Thymus (tissue), 11 donors: Measurements from ENCODE around the gene GRK5. TPM values are rescaled to one million over a fixed set of nuclear protein-coding genes. Genes with fewer than 3 reads are reported as not detected.
A peak's percentile ranks its signal among the peaks of the same experiment; 100 is the strongest.

ENCODE experiments used
- DNase-seq, 9 donors: peaks; one replicate each; pipeline ENCODE4 v3.0.0-alpha.2; 2013; ENCODE audit warnings: low spot score in 9 of 9, low read depth in 6 of 9, missing footprints in 1 of 9
- H3K27ac ChIP-seq, 2 donors: one replicate each; pipeline ENCODE4 v1.5.1; 2013; ENCODE audit warnings: control low read depth in 1 of 2, low read depth in 1 of 2, low read length in 1 of 2, mild to moderate bottlenecking in 1 of 2, moderate library complexity in 1 of 2
- H3K27me3 ChIP-seq, 2 donors: one replicate each; pipeline ENCODE4 v1.5.1; 2013; ENCODE audit warnings: low read length in 1 of 2; ENCODE audit not compliant: control insufficient read depth in 2 of 2, insufficient read depth in 1 of 2
- H3K36me3 ChIP-seq, 2 donors: one replicate each; pipeline ENCODE4 v1.5.1; 2013; ENCODE audit warnings: low read length in 1 of 2, mild to moderate bottlenecking in 1 of 2, moderate library complexity in 1 of 2; ENCODE audit not compliant: control insufficient read depth in 2 of 2, insufficient read depth in 2 of 2
- H3K4me1 ChIP-seq, 2 donors: one replicate each; pipeline ENCODE4 v1.5.1; 2013; ENCODE audit warnings: low read length in 2 of 2; ENCODE audit not compliant: control insufficient read depth in 2 of 2, insufficient read depth in 2 of 2
- H3K4me3 ChIP-seq, 2 donors: one replicate each; pipeline ENCODE4 v1.5.1; 2013; ENCODE audit warnings: low read length in 2 of 2, control low read depth in 1 of 2, mild to moderate bottlenecking in 1 of 2
- H3K9me3 ChIP-seq, 2 donors: one replicate each; pipeline ENCODE4 v1.5.1; 2013; ENCODE audit warnings: low read length in 1 of 2, mild to moderate bottlenecking in 1 of 2; ENCODE audit not compliant: control insufficient read depth in 2 of 2, insufficient read depth in 1 of 2
- WGBS: extraction: QIAGEN DNeasy Blood & Tissue Kit; methylation state at CpG from one replicate; pipeline ENCODE4 v1.1.7; 2013; 5-methylcytosine and 5-hydroxymethylcytosine counted together
- polyA plus RNA-seq: library from polyadenylated mRNA; stranded (reverse); fragments of 200-250 nt; gene quantifications from one replicate; pipeline ENCODE4 v1.2.3, GENCODE V29; 2013
- total RNA-seq: library from RNA; stranded (reverse); fragments of 120-200 nt; gene quantifications from one replicate; pipeline ENCODE4 v1.2.4, GENCODE V29; 2013
- donor health status: healthy.

Gene GRK5
- total and polyA plus RNA-seq, 2 donors = 14.4 to 18.5 TPM

DNA sequence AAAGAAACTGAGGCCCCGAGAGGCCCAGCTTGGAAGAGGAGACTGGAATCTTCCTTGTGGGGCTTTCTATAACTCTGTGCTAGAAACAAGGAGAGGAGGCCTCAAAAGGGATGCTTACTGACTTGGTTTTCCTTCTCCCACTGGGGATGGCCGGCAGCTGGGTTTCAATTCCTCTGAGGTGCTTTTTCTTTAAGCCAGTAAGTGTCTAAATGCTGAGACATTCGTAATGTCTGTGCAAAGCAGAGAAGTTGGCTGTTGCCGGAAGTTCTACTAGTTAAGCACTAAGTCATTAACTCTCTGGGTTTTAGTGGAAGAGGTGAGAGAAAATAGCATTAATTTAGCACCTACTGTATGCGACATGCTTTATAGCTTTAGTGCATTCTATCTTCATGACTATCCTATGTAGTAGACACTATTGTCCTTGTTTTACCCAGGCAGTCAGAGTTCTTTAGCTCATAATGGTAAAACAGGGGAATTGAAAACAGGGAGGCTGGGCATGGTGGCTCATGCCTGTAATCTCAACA is 199.9 kb downstream of the GRK5 start:
- 91% methylated on average over 5 of the region's 5 CpGs for WGBS

DNA sequence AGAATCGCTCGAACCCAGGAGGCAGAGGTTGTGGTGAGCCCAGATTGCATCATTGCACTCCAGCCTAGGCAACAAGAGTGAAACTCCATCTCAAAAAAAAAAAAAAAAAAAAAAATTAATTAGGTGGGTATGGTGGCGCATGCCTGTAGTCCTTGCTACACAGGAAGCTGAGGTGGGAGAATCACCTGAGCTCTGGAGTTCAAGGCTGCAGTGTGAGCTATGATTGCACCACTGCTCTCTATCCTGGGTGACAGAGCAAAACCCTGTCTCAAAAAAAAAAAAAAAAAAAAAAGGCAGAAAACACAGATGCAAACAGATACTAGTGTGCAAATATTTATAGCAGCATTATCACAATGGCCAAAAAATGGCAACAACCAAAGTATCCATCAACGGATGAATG is 200.7 kb downstream of the GRK5 start:
- peaks cover 0 to 3% of the 10 kb centered on the region in 2 donors for H3K36me3 ChIP-seq
- no peak for DNase-seq
- H3K27ac ChIP-seq = no peak overlapping the region
- no peaks in the 10 kb centered on the region for H3K27me3 ChIP-seq
- no peak overlapping the region for H3K4me3 ChIP-seq
- no peaks in the 10 kb centered on the region for H3K9me3 ChIP-seq
- H3K4me1 ChIP-seq = peaks cover 0 to 16% of the 10 kb centered on the region in 2 donors
- WGBS = 97% methylated on average over 4 of the region's 4 CpGs

More for the DNA sequence above, 199.9 kb downstream of the GRK5 start:
- DNase-seq = no peak
- H3K4me1 ChIP-seq = peaks cover 0 to 8% of the 10 kb centered on the region in 2 donors
- H3K27me3 ChIP-seq = no peaks in the 10 kb centered on the region
- peaks cover 0 to 3% of the 10 kb centered on the region in 2 donors for H3K36me3 ChIP-seq
- no peak overlapping the region for H3K4me3 ChIP-seq
- no peaks in the 10 kb centered on the region for H3K9me3 ChIP-seq
- no peak overlapping the region for H3K27ac ChIP-seq

DNA sequence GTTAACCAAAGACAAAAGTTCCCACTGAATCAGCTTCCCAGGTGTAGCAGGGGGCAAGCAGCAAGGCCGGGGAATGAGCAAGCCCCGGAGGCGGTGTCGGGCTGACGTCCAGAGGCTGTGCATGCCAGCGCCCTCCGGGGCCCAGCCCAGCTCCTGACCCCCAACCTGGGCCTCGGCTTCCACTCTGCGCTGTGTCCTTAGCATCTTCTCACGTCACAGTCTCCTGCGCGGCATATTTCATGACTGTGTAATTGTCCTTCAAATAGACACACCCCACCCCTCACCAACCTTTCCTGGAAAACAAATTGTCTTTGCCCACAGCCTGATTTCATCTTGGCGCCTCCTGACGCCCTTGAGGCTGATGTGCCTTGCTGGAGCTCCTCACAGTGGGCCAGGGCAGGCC is 201.6 kb downstream of the GRK5 start:
- no peak overlapping the region for H3K27ac ChIP-seq
- H3K4me3 ChIP-seq = no peak overlapping the region
- peaks cover 0 to 3% of the 10 kb centered on the region in 2 donors for H3K36me3 ChIP-seq
- 98% methylated on average over 14 of the region's 14 CpGs for WGBS
- DNase-seq = no peak
- no peaks in the 10 kb centered on the region for H3K27me3 ChIP-seq
- H3K4me1 ChIP-seq = peaks cover 0 to 25% of the 10 kb centered on the region in 2 donors
- no peaks in the 10 kb centered on the region for H3K9me3 ChIP-seq

DNA sequence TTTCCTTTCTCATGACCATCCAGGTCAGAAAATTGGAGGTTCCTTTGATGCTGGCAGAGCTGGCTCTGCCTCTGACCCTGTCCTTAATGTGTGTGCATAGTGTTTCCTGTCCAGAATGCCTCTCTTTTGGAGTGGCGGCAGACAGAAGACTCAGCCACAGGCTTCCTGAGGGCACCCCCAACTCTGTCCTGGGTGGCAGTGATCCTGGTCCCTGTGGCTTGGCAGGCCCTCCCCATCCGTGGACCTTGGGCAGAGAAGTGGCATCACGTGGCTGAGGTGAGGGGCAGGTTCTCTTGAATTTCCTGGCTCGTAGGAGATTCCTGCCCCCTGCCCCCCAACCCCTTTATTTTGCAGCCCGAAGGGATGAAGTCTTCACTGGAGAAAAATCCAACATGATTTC is 202.0 kb downstream of the GRK5 start:
- Histone ChIP-seq H3K27me3 (no peaks in the 10 kb centered on the region), H3K9me3 (no peaks in the 10 kb centered on the region), H3K27ac (no peak overlapping the region), H3K4me1 (peaks cover 0 to 27% of the 10 kb centered on the region in 2 donors), H3K4me3 (no peak overlapping the region), H3K36me3 (peaks cover 0 to 3% of the 10 kb centered on the region in 2 donors)
- no peak for DNase-seq
- WGBS = 98% methylated on average over 5 of the region's 5 CpGs

DNA sequence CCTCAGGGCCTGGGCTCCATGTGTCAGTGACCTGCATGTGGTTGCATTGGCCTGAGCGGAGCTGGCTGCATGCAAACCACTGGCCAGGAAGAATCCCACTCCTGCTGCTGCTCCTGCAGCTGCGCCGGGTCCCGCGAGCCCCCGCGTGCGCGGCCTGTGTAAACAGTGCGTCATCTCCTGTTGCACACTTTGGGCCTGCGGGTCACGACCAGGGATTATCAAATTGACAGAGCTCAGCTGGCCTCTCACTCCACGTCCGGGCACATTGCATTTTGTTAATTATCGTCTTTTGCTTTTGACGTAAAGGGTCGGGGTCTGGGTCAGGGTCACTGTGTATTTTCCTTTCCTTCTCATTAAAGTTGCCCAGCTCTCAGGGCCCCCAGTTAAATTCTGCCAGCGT is 202.5 kb downstream of the GRK5 start:
- H3K4me3 ChIP-seq = no peak overlapping the region
- peaks cover 0 to 3% of the 10 kb centered on the region in 2 donors for H3K36me3 ChIP-seq
- peaks cover 0 to 27% of the 10 kb centered on the region in 2 donors for H3K4me1 ChIP-seq
- no peak for DNase-seq
- no peak overlapping the region for H3K27ac ChIP-seq
- no peaks in the 10 kb centered on the region for H3K27me3 ChIP-seq
- WGBS = 95% methylated on average over 18 of the region's 18 CpGs
- no peaks in the 10 kb centered on the region for H3K9me3 ChIP-seq

DNA sequence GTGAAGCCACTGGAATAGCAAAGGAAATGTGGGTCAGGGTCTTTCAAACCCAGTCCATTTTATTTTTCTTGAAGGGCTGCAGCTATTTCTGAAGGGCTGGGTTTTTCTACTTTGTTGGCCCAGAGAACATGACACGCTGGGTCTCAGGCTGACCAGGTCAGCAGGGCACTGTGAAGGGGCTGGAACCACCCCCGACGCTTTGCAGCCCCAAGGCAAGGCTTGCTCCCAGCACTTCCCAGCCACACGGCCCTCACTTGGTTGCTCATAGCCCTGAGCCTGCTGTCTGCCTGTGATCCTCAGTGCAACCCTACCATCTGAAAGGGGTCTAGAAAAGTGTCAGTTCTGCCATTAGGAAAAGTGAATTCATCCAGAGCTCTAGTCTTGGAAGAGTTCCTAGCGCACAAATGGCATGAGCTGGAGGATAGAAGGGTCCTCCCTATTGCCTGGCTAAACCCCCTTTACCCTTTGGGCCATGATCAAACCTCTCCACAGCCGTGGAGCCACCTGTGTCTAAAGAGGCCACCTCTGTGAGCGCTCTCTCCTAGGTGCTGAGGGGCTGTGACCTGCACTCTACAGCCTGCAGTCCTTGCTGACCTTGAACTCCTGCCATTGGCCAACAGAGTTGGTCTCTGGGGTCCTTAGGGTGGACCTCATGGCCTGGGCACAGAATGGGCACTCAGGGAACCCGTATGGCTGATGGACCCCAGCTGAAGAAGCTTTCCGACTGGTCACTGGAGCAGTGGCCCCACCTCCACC is 203.2 kb downstream of the GRK5 start:
- no peaks in the 10 kb centered on the region for H3K9me3 ChIP-seq
- H3K36me3 ChIP-seq = peaks cover 0 to 3% of the 10 kb centered on the region in 2 donors
- no peaks in the 10 kb centered on the region for H3K27me3 ChIP-seq
- H3K4me3 ChIP-seq = no peak overlapping the region
- no peak for DNase-seq
- no peak overlapping the region for H3K27ac ChIP-seq
- peaks cover 0 to 24% of the 10 kb centered on the region in 2 donors for H3K4me1 ChIP-seq
- WGBS = 98% methylated on average over 9 of the region's 9 CpGs

DNA sequence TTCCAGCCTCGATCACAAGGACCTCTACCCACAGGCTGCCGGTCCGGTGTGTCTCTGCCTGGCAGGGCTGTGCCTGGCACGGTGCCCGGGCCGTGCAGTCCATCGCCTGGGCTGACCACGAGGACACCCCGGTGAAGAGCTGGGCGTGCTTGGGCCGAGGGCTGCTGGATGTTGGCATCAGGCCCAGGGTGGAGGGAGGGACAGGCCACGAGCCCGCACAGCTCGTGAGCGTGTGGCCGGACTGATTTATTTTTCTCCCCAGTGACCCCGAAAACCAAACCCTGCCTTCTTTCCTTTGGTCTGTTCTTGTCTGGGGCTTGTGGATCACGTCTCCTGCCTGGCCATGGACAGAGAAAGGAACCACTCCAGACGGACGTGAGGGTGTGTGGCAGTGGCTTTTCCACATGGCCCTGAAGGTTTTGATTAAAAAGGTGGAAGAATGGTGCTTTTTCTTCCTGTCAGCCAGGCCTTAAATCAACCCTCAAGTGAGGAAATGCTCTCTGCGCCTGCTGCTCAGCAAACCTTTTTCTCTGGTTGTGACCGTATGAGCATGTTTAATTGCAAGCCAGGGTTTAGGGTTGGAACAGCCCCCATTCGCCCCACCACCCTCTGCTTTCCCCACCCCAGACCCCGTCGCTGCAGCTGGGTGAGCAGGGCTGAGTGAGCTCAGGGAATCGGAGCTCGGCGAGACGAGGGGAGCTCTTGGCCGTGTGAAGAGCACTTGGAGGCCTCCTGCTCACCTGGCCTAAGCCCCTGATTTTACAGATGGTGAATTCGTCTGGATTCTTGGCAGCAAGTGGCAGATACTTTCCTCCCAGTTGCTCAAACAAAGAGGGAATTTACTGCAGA is 205.1 kb downstream of the GRK5 start:
- Histone ChIP-seq H3K27me3 (no peaks in the 10 kb centered on the region), H3K4me1 (peaks cover 5 to 28% of the 10 kb centered on the region in 2 donors), H3K9me3 (no peaks in the 10 kb centered on the region), H3K4me3 (no peak overlapping the region), H3K27ac (peak overlapping the region in 1 of 2 donors; percentile 37), H3K36me3 (peaks cover 0 to 3% of the 10 kb centered on the region in 2 donors)
- 76% methylated on average over 31 of the region's 31 CpGs for WGBS
- no peak for DNase-seq

DNA sequence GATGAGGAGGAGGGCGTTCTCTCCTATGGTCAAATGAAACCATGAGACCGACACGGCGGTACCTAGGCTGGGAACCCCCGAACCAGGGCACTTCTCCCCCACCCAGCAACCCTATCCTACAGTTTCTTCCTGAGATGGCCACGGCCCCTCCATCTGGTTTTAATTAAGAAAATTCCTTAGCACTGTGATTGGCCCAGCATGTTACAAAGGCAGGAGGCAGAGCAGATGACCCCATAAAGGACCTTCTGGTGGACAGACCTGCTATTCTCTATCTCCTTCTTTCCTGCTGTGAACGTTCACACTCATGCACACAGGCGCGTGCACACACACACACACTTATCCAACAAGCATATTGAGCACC is 205.7 kb downstream of the GRK5 start:
- H3K27me3 ChIP-seq = no peaks in the 10 kb centered on the region
- 94% methylated on average over 9 of the region's 9 CpGs for WGBS
- H3K36me3 ChIP-seq = peaks cover 0 to 3% of the 10 kb centered on the region in 2 donors
- no peak overlapping the region for H3K4me3 ChIP-seq
- H3K4me1 ChIP-seq = peaks cover 5 to 30% of the 10 kb centered on the region in 2 donors
- H3K9me3 ChIP-seq = no peaks in the 10 kb centered on the region
- no peak for DNase-seq
- no peak overlapping the region for H3K27ac ChIP-seq
